H1 (cell line): Measurements from ENCODE around the gene ST6GALNAC2. TPM values are rescaled to one million over a fixed set of nuclear protein-coding genes. Genes with fewer than 3 reads are reported as not detected.

ENCODE experiments used
- CTBP2 ChIP-seq: IDR thresholded peaks from 2 replicates; pipeline ENCODE4 v1.7.0; 2011; ENCODE audit warnings: borderline replicate concordance, mild to moderate bottlenecking, moderate library complexity, mixed read lengths, low read length; ENCODE audit not compliant: insufficient read depth, insufficient read length
- SP2 ChIP-seq: IDR thresholded peaks from 2 replicates; pipeline ENCODE4 v1.6.1; 2012; ENCODE audit warnings: mild to moderate bottlenecking, low read length, inconsistent platforms
- polyA plus RNA-seq, 7 experiments: library from polyadenylated mRNA; depleted of rRNA in 3 of 7; stranded (reverse) in 5 of 7; unstranded in 2 of 7; fragments of >200 nt in 5 of 7; fragments of 200-250 nt in 2 of 7; gene quantifications; 1 replicate in 5 of 7; 2 replicates in 1 of 7; 4 replicates in 1 of 7; pipeline versions ENCODE4 v1.2.1 to v1.2.3, GENCODE V29; 2011 to 2013; ENCODE audit warnings: missing spikeins in 2 of 7, mixed read lengths in 2 of 7
- total RNA-seq: library from RNA; stranded (reverse); fragmentation: NEBNext Ultra II Directional; extraction: Animal tissue kit (Norgen Biotek cat#: 25700); gene quantifications from 2 replicates; pipeline ENCODE4 v1.2.1, GENCODE V29; 2021

ST6GALNAC2 gene
- total and polyA plus RNA-seq, 2 of the 8 experiments (the other 6 are each of a cell fraction or from before 2014, with no cell fraction given): 0.09 TPM; not detected in 1

GRCh38 chr17:76578376-76578775, 7.3 kb downstream of the ST6GALNAC2 start (continued):
- TF ChIP-seq SP2 (no peak), CTBP2 (no peak)
